Left ventricle myocardium inferior (tissue), 1 donor: ENCODE measurements around the gene SH2B2. TPM values are rescaled to one million over a fixed set of nuclear protein-coding genes. Genes with fewer than 3 reads are reported as not detected.

Experiments
- DNase-seq: peaks from one replicate; pipeline ENCODE4 v3.0.0-alpha.2; 2020
- H3K27ac ChIP-seq: fragments of 200-600 bp; replicated peaks from 2 replicates; pipeline ENCODE4 v1.8.0; 2021
- H3K27me3 ChIP-seq: fragments of 200-600 bp; 2 replicates; pipeline ENCODE4 v1.8.0; 2021; ENCODE audit warnings: low read depth
- H3K36me3 ChIP-seq: fragments of 200-600 bp; 2 replicates; pipeline ENCODE4 v1.8.0; 2021
- H3K4me1 ChIP-seq: fragments of 200-600 bp; 2 replicates; pipeline ENCODE4 v1.8.0; 2021
- H3K4me3 ChIP-seq: fragments of 200-600 bp; 2 replicates; pipeline ENCODE4 v1.8.0; 2021; ENCODE audit warnings: mild to moderate bottlenecking, moderate library complexity
- H3K9me3 ChIP-seq: fragments of 200-600 bp; replicated peaks from 2 replicates; pipeline ENCODE4 v1.8.0; 2021
- CTCF ChIP-seq: fragments of 200-600 bp; IDR thresholded peaks from 2 replicates; pipeline ENCODE4 v1.8.0; 2021; ENCODE audit warnings: antibody characterized with exemption, mild to moderate bottlenecking, borderline replicate concordance
- intact Hi-C: fragments of 100-400 bp; cut with micrococcal nuclease; formaldehyde crosslinking; loops from one replicate; pipeline ENCODE4 v1.11.0; 2022
- total RNA-seq: library from RNA; stranded (reverse); fragmentation: NEBNext Ultra II Directional; extraction: Animal tissue kit (Norgen Biotek cat#: 25700); gene quantifications from one replicate; pipeline ENCODE4 v1.2.1, GENCODE V29; 2021
- donor health status: DM: no; HTN: yes; CAD: no; lungs with severe emphysema.

The SH2B2 gene
- total RNA-seq, 1 donor from 2014 or later: 1.0 TPM

DNA sequence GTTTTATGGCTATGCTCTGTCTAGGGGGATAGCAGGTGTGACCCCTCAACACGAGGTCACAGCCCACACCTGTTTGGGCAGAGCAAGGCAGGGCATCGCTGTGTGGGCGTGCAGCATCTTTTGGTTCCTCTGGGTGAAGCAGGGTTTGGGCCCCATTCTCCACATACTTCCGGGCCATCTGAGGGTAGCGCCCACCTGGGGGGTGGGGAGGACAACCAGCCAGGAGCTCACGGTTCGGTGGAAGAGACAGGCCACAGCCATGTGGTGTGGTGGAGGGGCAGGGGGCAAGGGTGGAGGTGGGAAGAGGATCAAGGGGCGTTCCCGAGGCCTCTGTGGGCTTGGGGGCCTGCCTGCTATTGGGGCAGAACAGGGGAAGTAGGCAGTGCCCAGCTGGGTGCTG lies 2.4 kb downstream of the SH2B2 start:
- Histone ChIP-seq H3K9me3 (no peaks in the 10 kb centered on the region), H3K36me3 (no peaks in the 10 kb centered on the region), H3K27me3 (peaks cover 28% of the 10 kb centered on the region), H3K27ac (no peak overlapping the region), H3K4me1 (peaks cover 34% of the 10 kb centered on the region), H3K4me3 (no peak overlapping the region)
- intact Hi-C loops: no loop called here
- TF ChIP-seq CTCF: no peak
- no peak for DNase-seq

DNA sequence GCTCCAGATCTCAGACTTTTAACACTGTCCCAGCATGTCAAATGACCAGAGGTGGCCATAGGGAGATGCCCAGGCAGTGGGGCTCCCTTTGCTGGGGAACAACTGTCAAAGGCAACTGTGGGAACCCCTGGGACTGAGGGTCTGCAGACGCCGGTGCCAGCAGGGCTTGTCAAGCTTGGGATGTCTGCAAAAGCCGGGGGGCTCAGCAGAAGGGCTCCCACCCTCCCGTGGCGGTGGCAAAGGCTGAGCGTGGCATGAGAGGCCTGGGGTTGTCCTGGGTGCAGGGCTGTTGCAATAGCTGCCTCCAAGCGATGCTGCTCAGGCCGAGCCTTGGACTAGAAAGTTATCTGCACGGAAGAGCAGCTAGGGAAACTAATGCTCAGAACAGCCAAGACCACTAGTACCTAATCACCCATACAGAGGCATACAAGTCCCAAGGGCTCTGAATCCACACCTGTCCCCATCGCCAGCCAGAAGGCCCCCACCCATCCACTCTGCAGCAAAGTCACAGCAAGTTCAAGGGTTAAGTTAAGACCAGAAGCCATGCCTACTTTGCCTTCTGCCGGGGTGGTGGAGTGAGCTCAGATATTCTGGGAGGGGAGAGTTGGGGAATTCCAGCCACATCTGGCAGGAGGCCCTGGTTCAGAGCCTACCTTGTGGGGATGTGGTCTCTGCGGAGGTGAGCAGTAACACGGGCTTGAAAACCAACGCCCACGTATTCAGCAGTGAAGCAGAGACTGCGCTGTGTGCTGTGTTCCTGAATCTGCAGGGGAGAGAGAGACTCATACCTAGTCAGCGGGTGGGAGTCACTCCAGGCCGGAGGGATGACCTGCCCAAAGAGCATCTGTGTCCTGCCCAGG lies 4.6 kb downstream of the SH2B2 start:
- intact Hi-C loops: no loop called here
- DNase-seq: no peak
- H3K36me3 ChIP-seq: no peaks in the 10 kb centered on the region
- peaks cover 28% of the 10 kb centered on the region for H3K27me3 ChIP-seq
- no peak for TF ChIP-seq CTCF
- H3K27ac ChIP-seq: no peak overlapping the region
- H3K4me3 ChIP-seq: no peak overlapping the region
- H3K9me3 ChIP-seq: no peaks in the 10 kb centered on the region
- peaks cover 21% of the 10 kb centered on the region for H3K4me1 ChIP-seq

DNA sequence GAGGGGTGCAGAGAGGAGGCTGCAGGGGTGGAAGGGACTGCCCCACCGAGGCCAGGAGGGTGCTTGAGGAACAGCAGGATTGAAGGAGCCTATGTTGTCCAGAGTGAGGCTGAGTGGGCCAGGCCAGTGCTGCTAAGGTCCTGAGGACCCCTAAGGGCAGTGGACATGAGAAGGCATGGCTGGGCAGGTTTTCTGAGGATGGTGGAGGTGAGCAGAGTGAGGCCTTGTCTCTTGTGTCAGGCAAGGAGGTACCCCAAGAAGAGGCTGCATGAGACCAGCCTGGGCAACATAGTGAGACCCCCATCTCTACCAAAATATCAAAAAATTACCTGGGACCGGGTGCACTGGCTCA lies 5.2 kb downstream of the SH2B2 start:
- no peak for TF ChIP-seq CTCF

DNA sequence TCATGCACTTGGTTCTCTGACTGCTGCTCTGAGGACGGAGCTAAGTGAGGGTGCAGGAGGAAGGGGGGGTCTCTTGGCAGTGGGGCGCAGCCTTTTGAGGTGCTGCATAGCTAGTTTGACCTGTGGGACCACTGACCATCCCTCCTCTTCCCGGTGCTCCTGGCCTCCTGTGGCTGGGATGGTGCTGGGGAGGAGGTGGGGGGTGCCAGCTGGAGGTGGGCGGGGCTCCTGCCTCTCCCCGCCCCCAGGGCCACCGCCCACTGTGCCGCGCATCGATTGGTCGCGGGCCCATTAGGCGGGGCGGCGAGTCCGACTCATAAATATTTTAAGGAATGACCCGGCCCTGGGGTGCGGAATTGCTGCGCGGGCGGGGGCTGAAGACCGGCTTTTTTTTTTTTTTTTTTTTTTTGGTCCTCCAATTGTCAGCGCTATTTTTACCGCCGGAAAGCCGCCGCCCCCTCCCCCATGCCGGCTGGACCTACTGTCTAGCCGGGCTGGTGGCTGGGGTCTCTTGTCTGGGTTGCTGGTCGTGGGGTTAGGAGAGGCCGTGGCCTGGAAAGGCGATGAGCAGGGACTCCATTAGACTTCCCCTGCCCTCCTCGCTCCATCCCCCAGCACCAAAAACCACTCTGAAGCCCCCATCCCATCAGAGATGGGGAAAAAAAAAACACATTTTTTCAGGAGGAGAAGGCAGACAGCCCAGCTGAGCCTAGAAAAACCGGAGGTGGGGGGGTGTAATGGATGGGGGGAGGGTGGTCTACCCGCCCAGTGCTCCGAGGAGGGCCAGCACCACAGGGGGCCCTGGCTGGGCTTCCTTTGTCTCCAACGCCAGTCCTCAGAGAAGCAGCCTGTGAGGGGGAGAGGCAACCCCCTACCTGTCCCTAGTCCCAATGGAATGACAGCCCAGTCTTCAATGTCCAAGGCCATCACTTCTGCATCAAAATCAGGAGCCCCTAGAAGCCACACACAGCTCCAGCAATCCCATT lies 6.4 kb downstream of the SH2B2 start:
- no peak for TF ChIP-seq CTCF
- Histone ChIP-seq H3K27me3 (peaks cover 32% of the 10 kb centered on the region), H3K36me3 (no peaks in the 10 kb centered on the region), H3K9me3 (no peaks in the 10 kb centered on the region), H3K4me3 (no peak overlapping the region), H3K4me1 (peaks cover 8% of the 10 kb centered on the region), H3K27ac (no peak overlapping the region)
- intact Hi-C loops: no loop called here
- no peak for DNase-seq

More for the DNA sequence above, 5.2 kb downstream of the SH2B2 start:
- Histone ChIP-seq H3K4me3 (no peak overlapping the region), H3K27ac (no peak overlapping the region), H3K9me3 (no peaks in the 10 kb centered on the region), H3K27me3 (peaks cover 28% of the 10 kb centered on the region), H3K36me3 (no peaks in the 10 kb centered on the region), H3K4me1 (peaks cover 20% of the 10 kb centered on the region)
- DNase-seq: no peak
- intact Hi-C loops: no loop called here

GRCh38 chr7:102294589-102294988 lies 7.9 kb downstream of the SH2B2 start:
- peaks cover 46% of the 10 kb centered on the region for H3K27me3 ChIP-seq
- no peak for DNase-seq
- intact Hi-C loops: no loop called here
- TF ChIP-seq CTCF: no peak
- H3K4me1 ChIP-seq: peaks cover 7% of the 10 kb centered on the region
- no peak overlapping the region for H3K4me3 ChIP-seq
- H3K27ac ChIP-seq: no peak overlapping the region
- no peaks in the 10 kb centered on the region for H3K9me3 ChIP-seq
- no peaks in the 10 kb centered on the region for H3K36me3 ChIP-seq
